ENCODE results near the gene TMEM14B.

Gene TMEM14B

GRCh38 chr6:10778230-10778629 is 30.6 kb downstream of the TMEM14B start:
- H3K27me3 ChIP-seq (replicated peaks) = no peaks in the 10 kb centered on the region
- TF ChIP-seq, protein P1, sequence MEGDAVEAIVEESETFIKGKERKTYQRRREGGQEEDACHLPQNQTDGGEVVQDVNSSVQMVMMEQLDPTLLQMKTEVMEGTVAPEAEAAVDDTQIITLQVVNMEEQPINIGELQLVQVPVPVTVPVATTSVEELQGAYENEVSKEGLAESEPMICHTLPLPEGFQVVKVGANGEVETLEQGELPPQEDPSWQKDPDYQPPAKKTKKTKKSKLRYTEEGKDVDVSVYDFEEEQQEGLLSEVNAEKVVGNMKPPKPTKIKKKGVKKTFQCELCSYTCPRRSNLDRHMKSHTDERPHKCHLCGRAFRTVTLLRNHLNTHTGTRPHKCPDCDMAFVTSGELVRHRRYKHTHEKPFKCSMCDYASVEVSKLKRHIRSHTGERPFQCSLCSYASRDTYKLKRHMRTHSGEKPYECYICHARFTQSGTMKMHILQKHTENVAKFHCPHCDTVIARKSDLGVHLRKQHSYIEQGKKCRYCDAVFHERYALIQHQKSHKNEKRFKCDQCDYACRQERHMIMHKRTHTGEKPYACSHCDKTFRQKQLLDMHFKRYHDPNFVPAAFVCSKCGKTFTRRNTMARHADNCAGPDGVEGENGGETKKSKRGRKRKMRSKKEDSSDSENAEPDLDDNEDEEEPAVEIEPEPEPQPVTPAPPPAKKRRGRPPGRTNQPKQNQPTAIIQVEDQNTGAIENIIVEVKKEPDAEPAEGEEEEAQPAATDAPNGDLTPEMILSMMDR (IDR thresholded peaks at IDR 0.05; ENCODE audit: low read depth, low read length, missing control alignments) = no peak
- in situ Hi-C loops (cut with HindIII; ENCODE audit: low pct_ligation_motif_present, low sequenced_read_pairs) = no loop called here
- no peak for DNase-seq
- no peaks in the 10 kb centered on the region for H3K36me3 ChIP-seq (replicated peaks)
- H3K4me3 ChIP-seq (ENCODE audit: low read depth, low read length) = no peak overlapping the region
- H3K27ac ChIP-seq = no peak overlapping the region

GRCh38 chr6:10779076-10779475 is 31.5 kb downstream of the TMEM14B start:
- no peak for DNase-seq
- TF ChIP-seq, protein P1 (IDR thresholded peaks at IDR 0.05; ENCODE audit: low read depth, low read length, missing control alignments) = no peak
- no peaks in the 10 kb centered on the region for H3K36me3 ChIP-seq (replicated peaks)
- H3K4me3 ChIP-seq (ENCODE audit: low read depth, low read length) = no peak overlapping the region
- no peaks in the 10 kb centered on the region for H3K27me3 ChIP-seq (replicated peaks)
- no peak overlapping the region for H3K27ac ChIP-seq
- in situ Hi-C loops (cut with HindIII; ENCODE audit: low pct_ligation_motif_present, low sequenced_read_pairs) = no loop called here

- no peak overlapping the region for H3K4me3 ChIP-seq (ENCODE audit: low read depth, low read length)
- in situ Hi-C loops (cut with HindIII; ENCODE audit: low pct_ligation_motif_present, low sequenced_read_pairs) = no loop called here
- H3K27me3 ChIP-seq (replicated peaks) = no peaks in the 10 kb centered on the region
- DNase-seq = no peak
- H3K27ac ChIP-seq = no peak overlapping the region
- TF ChIP-seq, protein P1 (IDR thresholded peaks at IDR 0.05; ENCODE audit: low read depth, low read length, missing control alignments) = no peak
- no peaks in the 10 kb centered on the region for H3K36me3 ChIP-seq (replicated peaks)
Measured at GRCh38 chr6:10791673-10792072, 44.1 kb downstream of the TMEM14B start.

DNA sequence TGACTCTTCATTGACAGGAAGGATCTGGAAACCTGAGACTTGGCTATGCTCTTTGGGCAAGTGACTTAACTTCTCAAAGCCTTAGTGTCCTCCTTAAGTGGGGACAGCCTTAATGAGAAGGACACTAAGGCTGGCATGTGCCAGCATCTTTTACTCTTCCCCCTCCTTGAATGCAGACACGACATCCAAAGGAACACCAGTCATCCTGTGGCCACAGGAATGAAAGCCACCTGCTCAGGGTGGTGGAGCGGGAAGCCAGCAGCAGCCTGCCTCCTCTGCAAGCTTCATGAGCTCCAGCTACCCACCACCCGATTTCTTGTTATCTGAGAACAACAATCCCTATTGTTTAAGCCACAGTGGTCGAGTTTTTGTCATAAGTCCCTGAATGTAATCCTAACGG is 44.5 kb downstream of the TMEM14B start:
- Histone ChIP-seq H3K36me3 (replicated peaks) (no peaks in the 10 kb centered on the region), H3K27me3 (replicated peaks) (no peaks in the 10 kb centered on the region), H3K27ac (no peak overlapping the region), H3K4me3 (ENCODE audit: low read depth, low read length) (no peak overlapping the region)
- in situ Hi-C loops (cut with HindIII; ENCODE audit: low pct_ligation_motif_present, low sequenced_read_pairs) = no loop called here
- TF ChIP-seq, protein P1 (IDR thresholded peaks at IDR 0.05; ENCODE audit: low read depth, low read length, missing control alignments) = no peak
- DNase-seq = no peak

GRCh38 chr6:10793035-10793434 is 45.4 kb downstream of the TMEM14B start:
- H3K36me3 ChIP-seq (replicated peaks) = no peaks in the 10 kb centered on the region
- no peak for DNase-seq
- H3K27ac ChIP-seq = no peak overlapping the region
- in situ Hi-C loops (cut with HindIII; ENCODE audit: low pct_ligation_motif_present, low sequenced_read_pairs) = no loop called here
- TF ChIP-seq, protein P1 (IDR thresholded peaks at IDR 0.05; ENCODE audit: low read depth, low read length, missing control alignments) = no peak
- H3K27me3 ChIP-seq (replicated peaks) = no peaks in the 10 kb centered on the region
- no peak overlapping the region for H3K4me3 ChIP-seq (ENCODE audit: low read depth, low read length)

DNA sequence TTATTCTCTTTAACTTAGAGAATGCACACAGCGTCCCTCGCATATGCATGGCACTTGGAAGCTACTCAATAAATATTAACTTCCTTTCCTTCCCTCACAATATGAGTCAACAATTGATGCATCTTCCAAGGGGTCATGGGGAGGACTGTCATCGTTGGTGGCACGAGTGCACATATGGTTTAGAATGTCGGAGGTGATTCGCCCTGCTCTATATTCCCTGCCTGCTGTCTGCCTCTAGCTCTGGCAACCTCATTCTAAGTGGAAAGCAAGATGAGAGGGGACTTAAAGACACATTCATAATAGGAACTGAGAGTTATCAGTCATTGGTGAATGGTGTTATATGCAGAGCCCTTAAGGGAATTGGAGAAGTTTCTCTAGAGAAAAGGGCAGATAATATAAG is 46.1 kb downstream of the TMEM14B start:
- DNase-seq = no peak
- H3K4me3 ChIP-seq (ENCODE audit: low read depth, low read length) = no peak overlapping the region
- H3K27me3 ChIP-seq (replicated peaks) = no peaks in the 10 kb centered on the region
- TF ChIP-seq, protein P1 (IDR thresholded peaks at IDR 0.05; ENCODE audit: low read depth, low read length, missing control alignments) = no peak
- H3K27ac ChIP-seq = no peak overlapping the region
- no peaks in the 10 kb centered on the region for H3K36me3 ChIP-seq (replicated peaks)
- in situ Hi-C loops (cut with HindIII; ENCODE audit: low pct_ligation_motif_present, low sequenced_read_pairs) = no loop called here
